Glomerular endothelial cell (primary cell): ENCODE data around the gene MAPK6. TPM values are rescaled to one million over a fixed set of nuclear protein-coding genes. Genes with fewer than 3 reads are reported as not detected.
"Not testable (repeated sequence)": the region's sequence is repeated elsewhere in the genome, so short reads cannot be mapped to it uniquely, and the experiment has no call there.

ENCODE experiments used
- DNase-seq: peaks from one replicate; pipeline ENCODE4 v3.0.0-alpha.2; 2011; ENCODE audit warnings: low read depth, low spot score; ENCODE audit errors: extremely low read depth
- total RNA-seq: library from RNA; depleted of rRNA; stranded (reverse); fragments of >200 nt; gene quantifications from 2 replicates; pipeline ENCODE4 v1.2.3, GENCODE V29; 2015

MAPK6 gene
- total RNA-seq, 1 donor from 2014 or later = 37.0 TPM

DNA sequence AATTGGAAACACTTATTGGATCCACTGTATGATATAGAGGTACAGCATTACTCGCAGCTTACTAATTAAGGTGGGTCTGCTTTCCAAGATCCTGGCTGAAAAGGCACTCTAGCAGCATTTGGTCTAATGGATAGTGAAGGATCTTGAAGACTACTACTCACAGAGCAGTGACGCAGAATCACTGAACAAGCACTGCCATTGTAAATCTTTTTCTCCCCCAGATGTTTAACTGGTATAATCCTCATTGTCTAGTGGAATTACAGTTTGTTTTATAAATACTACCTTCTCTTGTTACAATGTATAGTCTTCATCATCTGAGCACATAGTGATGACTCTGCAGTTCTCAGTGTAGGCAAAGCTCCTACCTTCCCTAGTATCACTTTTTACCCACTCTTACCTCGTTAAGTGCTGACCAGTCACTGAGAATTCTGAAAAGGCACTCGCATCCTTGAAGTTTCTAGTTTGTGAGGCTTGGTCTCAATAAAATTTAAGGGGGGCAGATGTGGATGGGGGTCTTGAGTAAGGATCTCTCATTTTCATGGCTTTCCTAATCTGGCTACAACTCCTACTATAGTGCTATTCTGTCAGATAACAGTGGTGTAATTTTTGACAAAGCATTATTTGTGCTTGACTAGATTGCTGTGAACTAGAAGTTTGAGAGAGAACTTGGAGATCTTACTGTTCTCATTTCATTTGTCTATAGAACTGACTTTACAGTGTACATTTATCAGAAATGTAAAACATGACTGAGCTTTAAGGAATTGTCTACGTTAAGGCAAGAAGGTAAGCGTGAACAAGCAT lies 23.2 kb downstream of the MAPK6 start:
- no peak for DNase-seq

DNA sequence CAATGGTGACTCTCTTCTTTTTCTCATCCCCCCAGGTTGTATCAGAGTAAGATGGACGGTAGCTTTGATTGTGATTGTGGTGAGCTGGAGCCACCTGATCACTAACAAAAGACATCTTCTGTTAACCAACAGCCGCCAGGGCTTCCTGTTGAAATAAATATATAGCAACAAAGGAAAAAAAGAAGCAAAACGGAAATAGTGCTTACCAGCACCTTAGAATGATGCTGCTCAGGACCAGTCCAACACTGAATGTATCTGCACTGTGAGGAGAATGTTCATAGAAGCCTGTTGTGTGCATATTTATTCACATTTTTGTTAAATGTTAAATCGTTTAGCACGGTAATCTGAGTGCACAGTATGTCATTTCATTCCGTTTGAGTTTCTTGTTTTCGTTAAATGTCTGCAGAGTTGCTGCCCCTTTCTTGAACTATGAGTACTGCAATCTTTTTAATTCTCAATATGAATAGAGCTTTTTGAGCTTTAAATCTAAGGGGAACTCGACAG lies 26.8 kb downstream of the MAPK6 start:
- not testable (repeated sequence) for DNase-seq

DNA sequence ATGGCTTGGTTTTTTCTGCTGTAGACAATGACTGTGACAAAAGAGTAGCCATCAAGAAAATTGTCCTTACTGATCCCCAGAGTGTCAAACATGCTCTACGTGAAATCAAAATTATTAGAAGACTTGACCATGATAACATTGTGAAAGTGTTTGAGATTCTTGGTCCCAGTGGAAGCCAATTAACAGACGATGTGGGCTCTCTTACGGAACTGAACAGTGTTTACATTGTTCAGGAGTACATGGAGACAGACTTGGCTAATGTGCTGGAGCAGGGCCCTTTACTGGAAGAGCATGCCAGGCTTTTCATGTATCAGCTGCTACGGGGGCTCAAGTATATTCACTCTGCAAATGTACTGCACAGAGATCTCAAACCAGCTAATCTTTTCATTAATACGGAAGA lies 27.5 kb downstream of the MAPK6 start:
- not testable (repeated sequence) for DNase-seq

DNA sequence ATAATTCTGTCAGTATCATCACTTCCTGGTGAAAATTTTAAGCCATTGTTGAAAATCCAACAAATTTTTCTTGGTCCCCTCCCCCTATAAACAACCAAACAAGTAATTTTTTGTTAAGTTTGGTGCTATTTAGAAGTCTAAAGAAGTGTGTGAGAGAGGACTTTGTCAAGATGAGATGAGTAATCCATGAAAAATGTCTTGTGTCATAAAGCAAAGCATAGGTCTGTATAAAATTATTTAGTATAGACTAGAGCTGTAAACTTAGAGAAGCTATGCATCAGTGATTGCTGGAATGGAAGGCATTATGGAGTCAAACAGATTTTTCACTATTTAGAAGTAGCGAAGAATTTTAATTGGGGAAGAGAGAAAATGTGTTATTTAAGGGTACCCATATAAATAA lies 31.4 kb downstream of the MAPK6 start:
- DNase-seq = no peak

GRCh38 chr15:52052066-52052935 lies 33.3 kb downstream of the MAPK6 start:
- no peak for DNase-seq

- DNase-seq = no peak
Observed at GRCh38 chr15:52054381-52054780, 35.4 kb downstream of the MAPK6 start.

GRCh38 chr15:52054858-52055257 lies 35.8 kb downstream of the MAPK6 start:
- DNase-seq = not testable (repeated sequence)

DNA sequence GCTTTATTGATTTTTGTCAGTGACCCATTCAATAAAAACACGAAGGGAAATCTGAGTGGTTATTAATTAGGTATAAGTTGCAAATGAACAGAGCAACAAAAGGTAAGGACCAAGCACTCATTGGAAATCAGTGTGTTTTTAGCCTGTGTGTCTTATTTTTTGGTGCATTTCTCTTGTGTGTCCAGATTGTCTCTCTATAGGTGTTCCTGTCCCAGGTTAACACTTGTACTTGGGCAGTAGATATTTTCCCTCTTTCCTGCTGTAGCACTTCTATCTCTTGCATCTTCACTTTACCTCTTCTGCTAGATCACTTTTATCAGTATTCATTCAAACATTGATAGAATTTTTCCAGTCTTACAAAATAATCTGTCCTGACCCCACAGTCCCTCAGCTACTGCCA lies 37.0 kb downstream of the MAPK6 start:
- DNase-seq = no peak

DNA sequence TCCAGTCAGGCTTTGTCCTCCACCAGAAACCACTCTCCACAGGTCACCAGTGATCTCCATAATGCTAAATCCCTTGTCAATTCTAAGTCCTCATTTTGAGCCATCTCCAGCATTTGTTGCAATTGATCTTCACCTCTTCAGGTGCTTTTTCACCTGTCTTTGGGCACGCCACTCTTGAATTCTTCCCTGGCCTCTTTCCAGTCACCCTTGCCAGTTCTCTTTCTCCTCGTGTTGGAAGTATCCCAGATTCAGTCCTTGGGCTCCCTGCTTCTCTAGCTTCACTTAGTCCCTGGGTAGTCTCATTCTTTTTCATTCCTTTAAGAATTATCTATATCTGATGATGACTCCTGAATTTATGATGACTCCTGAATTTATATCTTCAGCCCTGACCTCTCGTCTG lies 37.5 kb downstream of the MAPK6 start:
- DNase-seq = no peak

DNA sequence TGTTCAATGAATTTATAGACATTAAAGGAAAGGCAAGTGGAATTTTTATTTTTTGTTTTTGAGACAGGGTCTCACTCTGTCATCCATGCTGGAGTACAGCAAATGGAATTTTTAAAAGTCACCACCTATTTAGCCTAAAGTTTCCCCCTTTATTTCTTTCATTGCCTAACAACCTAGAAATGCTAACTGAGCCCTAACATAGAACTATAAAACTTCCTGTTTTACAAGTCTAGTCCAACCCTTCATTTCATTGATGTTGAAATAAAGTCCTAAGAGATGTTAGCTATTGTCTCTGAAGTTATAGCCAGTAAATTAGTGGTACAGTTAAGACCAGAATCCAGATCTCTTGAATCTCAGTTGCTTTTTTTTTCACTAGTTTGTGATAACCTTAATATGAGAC lies 39.0 kb downstream of the MAPK6 start:
- DNase-seq = no peak

- DNase-seq = no peak
Observed at GRCh38 chr15:52060501-52060900, 41.5 kb downstream of the MAPK6 start.

DNA sequence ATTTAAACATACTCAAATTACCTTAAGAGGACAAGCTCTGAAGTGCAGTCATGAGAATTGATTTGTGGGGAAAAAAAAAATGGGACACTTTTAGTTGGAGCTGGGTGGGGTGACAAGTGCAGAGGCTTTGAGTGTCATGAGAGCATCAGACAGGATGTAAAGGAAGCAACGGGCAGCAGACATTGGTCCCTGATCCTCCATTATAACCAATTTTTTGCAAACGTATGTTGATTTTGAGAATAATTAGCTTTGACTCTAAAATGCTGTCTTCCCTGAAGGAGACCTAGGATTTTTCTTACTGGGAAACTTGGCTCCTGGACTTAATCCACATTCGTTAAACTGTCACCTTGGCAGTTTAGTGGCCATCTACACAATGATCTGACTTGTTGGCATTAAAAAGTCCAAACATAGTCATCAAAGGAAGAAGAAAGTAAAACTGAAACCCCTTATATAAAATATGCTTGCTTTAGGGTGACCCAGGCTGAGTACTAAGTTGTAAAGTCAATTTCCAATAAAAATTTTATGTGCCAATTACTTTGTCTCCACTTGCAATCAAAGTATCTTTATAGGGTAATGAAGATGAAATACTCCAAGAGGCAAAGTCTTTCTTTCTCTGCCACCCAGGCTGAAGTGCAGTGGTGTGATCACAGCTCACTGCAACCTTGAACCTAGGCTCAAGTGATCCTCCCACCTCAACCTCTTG lies 48.0 kb downstream of the MAPK6 start:
- DNase-seq = no peak

- no peak for DNase-seq
Observed at GRCh38 chr15:52067545-52067926, 48.5 kb downstream of the MAPK6 start.

- DNase-seq = no peak
Observed at GRCh38 chr15:52068004-52068615, 49.1 kb downstream of the MAPK6 start.

GRCh38 chr15:52069559-52069958 lies 50.5 kb downstream of the MAPK6 start:
- DNase-seq = no peak

DNA sequence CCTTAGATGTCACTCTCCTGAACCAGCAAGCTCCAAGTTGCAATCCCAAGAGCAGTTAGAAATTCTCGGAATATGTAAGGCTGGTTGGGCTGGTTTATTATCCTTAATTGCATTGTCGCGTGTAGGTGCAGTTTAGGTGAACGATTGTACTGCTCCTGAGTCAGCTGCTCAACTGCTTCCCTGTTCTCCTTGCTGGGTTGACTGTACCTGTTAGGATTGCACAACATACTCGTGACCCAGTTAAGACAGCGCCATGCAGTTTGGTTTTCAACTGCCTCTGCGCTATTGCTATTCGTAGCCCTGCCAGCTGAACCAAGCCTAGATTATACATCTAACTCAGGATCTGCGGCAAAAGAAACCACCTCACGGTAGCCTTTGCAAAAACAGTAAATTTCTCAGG lies 52.6 kb downstream of the MAPK6 start:
- no peak for DNase-seq

DNA sequence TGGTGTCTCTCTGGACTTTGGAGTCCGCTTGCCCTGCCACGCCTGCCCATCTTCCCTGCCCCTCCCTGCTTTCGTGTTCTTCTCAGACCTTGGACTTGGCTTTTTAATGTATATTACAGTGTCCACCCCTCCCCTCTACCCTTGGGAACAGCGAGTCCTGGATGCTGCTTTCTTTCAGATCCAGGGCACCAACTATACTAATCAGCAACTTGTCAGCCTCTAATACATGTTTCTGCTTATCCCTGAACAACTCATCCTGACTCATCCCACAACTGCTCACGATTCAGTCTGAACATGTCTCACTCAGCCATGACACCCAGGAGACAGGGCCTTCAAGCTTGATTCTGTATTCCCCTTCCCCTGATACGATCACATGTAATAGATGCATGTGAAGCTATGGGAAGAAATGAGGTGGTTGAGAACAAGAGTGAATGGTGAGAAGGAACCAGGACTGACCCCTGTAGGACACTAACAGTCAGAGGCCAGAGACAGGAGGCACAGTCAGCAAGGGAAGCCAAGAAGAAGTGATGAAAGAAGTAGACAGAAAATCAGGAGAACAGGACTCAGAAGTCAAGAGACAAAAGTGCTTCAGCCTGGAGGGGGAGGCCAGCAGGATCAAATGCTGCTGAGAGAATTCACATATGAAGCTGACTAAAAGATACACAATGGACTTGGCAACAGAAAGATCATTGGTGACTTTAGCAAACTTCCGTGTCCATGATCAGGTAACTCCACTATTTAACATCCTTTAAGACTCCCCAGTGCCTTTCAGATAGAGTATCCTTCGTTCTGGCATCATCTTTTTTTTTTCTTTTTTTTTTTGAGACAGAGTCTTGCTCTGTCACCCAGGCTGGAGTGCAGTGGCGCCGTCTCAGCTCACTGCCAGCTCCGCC lies 58.1 kb downstream of the MAPK6 start:
- DNase-seq = no peak

DNA sequence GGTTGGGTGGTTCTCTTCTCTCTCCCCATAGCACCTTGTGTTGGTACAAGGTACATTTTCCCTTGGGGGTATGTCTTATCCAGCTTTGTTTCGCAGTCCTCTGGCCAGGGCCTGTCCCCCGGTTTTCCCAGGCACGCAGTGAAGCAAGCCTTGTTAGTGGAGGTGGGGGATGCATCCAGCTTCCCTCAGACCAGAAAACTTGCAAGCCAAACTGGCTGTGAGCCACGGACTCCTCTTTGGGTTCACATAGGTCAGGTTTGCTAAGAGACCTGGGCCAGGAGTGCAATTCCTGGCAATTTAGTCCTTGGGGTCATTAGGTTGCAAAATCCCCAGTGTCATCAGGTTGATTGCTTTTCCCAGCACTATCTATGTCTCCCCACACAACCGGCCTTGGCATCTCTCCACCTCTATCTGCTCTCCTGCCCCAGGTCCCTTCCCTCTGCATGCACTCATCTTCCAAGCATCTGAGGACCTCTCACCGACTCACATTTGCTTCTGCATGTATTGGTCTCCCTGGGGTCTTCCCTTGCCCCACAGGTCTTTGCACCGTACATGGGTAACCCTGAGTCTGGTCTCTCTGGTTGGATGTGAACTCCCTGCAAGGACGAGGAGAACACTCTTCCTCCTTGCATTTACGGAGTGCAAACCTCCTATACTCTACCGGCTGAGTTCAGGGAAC lies 59.3 kb downstream of the MAPK6 start:
- no peak for DNase-seq
